ENCODE results near the gene SARDH. TPM values are rescaled to one million over a fixed set of nuclear protein-coding genes. Genes with fewer than 3 reads are reported as not detected.

The SARDH gene
- total RNA-seq, 4 donors from 2014 or later: 0.26 to 0.57 TPM; not detected in 2

DNA sequence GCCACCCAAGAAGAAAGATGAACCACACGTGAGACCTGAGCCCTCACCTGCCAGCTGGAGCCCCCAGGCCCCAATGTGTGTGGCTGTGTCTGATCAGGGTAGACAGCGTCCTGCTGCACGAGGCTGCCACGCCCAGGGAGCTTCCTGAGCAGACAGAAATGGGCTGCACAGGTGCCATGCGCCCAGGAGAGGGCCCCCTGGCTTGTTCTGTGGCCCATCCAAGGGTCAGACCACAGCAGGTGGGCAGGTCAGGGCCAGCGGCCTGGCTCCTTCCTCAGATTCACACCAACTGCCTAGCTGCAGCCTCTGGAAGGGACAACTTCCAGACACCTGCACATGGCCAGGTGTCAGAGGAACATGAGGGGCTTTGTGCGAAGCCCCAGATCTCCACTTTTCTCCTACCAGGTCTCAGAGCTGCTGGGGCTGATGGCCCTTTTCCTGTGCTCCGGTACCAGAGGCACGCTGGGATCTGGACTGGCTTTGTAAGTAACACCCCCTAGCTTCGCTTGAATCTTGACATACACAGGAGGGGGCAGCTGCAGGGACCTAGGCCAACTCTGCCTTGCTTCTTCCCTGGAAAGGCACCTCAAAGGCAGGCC is 10.8 kb downstream of the SARDH start:
- H3K4me3 ChIP-seq: no peak overlapping the region
- no peak for TF ChIP-seq POLR2A (IDR thresholded peaks at IDR 0.05)
- TF ChIP-seq, protein P1, sequence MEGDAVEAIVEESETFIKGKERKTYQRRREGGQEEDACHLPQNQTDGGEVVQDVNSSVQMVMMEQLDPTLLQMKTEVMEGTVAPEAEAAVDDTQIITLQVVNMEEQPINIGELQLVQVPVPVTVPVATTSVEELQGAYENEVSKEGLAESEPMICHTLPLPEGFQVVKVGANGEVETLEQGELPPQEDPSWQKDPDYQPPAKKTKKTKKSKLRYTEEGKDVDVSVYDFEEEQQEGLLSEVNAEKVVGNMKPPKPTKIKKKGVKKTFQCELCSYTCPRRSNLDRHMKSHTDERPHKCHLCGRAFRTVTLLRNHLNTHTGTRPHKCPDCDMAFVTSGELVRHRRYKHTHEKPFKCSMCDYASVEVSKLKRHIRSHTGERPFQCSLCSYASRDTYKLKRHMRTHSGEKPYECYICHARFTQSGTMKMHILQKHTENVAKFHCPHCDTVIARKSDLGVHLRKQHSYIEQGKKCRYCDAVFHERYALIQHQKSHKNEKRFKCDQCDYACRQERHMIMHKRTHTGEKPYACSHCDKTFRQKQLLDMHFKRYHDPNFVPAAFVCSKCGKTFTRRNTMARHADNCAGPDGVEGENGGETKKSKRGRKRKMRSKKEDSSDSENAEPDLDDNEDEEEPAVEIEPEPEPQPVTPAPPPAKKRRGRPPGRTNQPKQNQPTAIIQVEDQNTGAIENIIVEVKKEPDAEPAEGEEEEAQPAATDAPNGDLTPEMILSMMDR (IDR thresholded peaks at IDR 0.05): no peak
- WGBS, 2 donors: 62 to 80% methylated on average over 1 to 5 of the region's 10 CpGs
- H3K27ac ChIP-seq: no peak overlapping the region
- H3K36me3 ChIP-seq: no peaks in the 10 kb centered on the region
- DNase-seq: no peak
- intact Hi-C loops (cut with DNase I): no loop called here
- H3K4me1 ChIP-seq: no peaks in the 10 kb centered on the region
- peaks cover 0 to 48% (median 0%) of the 10 kb centered on the region in 4 donors for H3K27me3 ChIP-seq
- H3K9me3 ChIP-seq: no peaks in the 10 kb centered on the region

DNA sequence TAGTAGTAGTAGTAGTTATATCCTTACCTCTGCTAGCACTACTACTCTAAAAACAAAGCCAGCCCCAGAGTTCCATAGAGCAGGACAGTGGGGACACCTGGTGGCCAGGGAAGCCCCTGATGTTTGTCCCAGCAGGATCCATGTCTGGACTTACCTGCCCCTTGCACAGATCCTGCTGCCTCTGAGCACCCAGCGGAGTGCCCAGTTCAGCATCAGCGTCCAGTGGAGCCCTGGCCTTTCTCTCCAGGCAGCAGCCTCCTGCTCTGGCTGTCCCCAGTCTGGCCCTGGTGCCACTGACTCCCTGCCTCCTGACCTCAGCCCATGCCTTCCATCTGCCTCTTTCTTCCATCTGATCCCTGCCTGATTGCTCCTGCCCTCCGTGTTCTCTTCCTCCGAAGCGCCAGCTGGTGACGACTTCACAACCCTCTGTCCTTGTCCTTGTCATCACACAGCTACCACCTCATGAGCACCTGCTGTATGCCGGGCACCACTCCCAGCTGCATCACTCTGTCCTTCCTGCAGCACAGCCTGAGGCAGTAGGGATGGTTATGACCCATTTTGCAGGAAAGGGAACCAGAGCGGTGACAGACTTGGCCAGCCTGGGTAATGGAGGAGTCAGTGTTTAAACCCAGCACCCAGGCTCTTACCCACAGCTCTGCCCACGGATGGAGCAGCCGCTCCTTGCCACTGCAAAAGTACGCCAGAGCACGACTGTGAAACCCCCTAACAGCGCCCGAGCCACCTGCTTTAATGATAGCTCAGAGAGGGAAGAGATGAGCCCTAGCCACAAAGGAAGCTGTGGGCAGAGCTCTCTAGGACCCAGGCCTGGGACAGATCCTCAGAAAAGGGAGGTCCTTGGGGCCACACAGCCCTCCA is 11.5 kb downstream of the SARDH start:
- DNase-seq: no peak
- 62 to 66% methylated on average over 7 to 13 of the region's 14 CpGs for WGBS, 2 donors
- Histone ChIP-seq H3K36me3 (no peaks in the 10 kb centered on the region), H3K4me3 (no peak overlapping the region), H3K27me3 (peaks cover 0 to 48% (median 0%) of the 10 kb centered on the region in 4 donors), H3K9me3 (no peaks in the 10 kb centered on the region), H3K27ac (no peak overlapping the region), H3K4me1 (no peaks in the 10 kb centered on the region)
- intact Hi-C loops (cut with DNase I): no loop called here
- no peak for TF ChIP-seq POLR2A (IDR thresholded peaks at IDR 0.05)
- TF ChIP-seq, protein P1 (IDR thresholded peaks at IDR 0.05): peak in 5 of 6 experiments; percentile 18 to 49 (median 37)

DNA sequence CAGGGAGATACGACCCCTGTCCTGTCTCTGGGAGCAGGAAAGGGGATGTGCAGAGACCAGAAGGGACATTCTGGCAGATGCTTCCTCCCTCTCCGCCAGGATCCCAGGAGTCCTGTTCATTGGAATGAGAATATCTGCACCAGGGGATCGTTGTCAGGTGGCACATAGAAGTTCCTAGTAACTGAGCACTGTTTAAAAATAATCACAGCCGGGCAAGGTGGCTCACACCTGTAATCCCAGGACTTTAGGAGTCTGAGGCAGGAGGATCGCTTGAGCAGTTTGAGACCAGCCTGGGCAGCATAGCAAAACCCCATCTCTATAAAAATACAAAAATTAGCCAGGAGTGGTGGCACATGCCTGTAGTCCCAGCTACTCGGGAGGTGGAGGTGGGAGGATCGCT is 12.3 kb downstream of the SARDH start:
- Histone ChIP-seq H3K27ac (no peak overlapping the region), H3K4me3 (no peak overlapping the region), H3K36me3 (no peaks in the 10 kb centered on the region), H3K4me1 (no peaks in the 10 kb centered on the region), H3K27me3 (peaks cover 0 to 48% (median 0%) of the 10 kb centered on the region in 4 donors), H3K9me3 (no peaks in the 10 kb centered on the region)
- TF ChIP-seq POLR2A (IDR thresholded peaks at IDR 0.05): no peak
- 67 to 87% methylated on average over 5 to 6 of the region's 7 CpGs for WGBS, 2 donors
- no peak for DNase-seq
- intact Hi-C loops (cut with DNase I): no loop called here

DNA sequence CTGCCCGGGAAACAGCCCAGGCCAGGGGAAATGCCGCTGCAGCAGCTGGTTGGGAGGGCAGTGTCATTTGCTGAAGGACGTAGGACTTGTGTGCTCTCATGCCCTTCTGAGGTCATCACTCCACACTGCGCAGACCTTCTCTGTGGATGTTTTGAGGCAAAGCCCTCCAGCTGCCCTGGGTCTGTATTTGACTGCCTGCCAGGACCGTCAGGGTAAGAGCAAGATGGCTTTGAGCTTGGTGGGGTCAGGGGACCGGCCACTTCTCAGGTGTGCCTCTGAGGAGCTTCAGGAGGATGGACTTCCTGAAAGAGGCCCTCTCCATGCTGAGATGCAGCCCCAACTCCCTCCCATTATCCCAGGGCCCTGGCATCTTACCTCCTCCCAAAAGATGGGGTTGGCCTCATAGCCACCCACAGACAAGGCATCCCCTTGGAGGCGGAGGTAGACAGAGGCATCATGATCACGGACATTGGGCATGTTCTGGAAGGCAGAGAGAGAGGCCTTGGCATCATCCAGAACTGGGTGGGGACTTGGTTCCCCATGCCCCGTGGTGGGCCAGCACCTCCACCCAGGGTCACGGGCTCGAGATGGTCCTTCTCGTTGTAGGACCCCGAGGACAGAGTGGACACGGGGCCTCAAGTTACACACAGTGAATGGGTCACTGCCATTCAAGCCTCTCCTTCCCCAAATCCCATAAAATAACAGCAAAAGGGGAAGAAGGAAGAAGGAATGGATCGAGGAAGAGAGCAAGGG is 19.4 kb downstream of the SARDH start:
- Histone ChIP-seq H3K4me3 (no peak overlapping the region), H3K27ac (no peak overlapping the region), H3K27me3 (peaks cover 0 to 32% (median 0%) of the 10 kb centered on the region in 4 donors), H3K4me1 (peaks cover 0 to 11% (median 0%) of the 10 kb centered on the region in 3 donors), H3K36me3 (no peaks in the 10 kb centered on the region), H3K9me3 (no peaks in the 10 kb centered on the region)
- no peak for TF ChIP-seq POLR2A (IDR thresholded peaks at IDR 0.05)
- TF ChIP-seq, protein P1 (IDR thresholded peaks at IDR 0.05): no peak
- WGBS, 2 donors: 86 to 100% methylated on average over 1 to 10 of the region's 15 CpGs
- intact Hi-C loops (cut with DNase I): no loop called here
- DNase-seq: no peak

DNA sequence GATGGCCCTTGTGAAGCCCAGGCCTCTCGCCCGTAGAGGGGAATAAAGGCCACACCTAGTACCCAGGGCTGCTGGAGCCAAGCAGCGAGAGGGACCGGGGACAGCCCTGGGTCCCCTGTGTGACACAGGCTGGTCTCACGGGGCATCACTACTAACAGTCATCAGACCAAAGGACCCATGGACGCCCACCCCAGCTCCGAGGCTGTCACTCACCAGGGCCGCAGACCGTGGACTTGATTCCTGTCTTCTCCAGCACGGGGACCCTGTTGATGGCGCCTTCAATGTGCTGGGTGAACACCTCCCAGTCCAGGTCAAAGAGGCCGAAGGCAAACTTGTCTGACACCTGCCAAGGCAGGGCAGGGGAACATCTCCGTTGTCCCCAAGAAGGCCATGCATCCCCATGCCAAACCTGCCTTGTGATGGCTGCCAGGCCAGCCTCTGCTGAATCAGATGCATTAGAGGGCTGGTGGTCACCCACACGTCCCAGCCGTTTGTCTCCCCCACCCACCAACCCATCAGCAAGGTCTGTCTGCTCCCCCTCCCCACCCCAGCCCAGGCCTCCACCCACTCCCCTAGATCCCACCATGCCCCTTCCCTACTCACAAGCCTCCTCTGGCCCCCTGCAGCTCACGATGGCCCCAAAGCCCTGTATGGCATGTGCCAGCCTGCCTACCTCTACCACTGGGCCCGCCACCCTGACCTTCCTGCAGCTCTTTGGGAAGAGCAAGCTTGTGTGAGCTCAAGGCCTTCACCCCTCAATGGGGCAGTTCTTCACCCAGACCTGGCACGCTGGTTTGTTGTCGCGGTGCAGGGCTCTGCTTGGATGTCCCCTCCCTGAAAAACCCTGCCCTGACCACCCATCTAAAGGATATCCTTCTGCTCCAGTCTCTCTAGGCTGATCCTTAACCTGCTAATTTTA is 20.8 kb downstream of the SARDH start:
- H3K4me1 ChIP-seq: peaks cover 0 to 11% (median 0%) of the 10 kb centered on the region in 3 donors
- no peak for DNase-seq
- peaks cover 0 to 42% (median 0%) of the 10 kb centered on the region in 4 donors for H3K27me3 ChIP-seq
- TF ChIP-seq POLR2A (IDR thresholded peaks at IDR 0.05): no peak
- TF ChIP-seq, protein P1 (IDR thresholded peaks at IDR 0.05): no peak
- WGBS, 2 donors: 84 to 88% methylated on average over 5 to 9 of the region's 20 CpGs
- no peaks in the 10 kb centered on the region for H3K9me3 ChIP-seq
- no peak overlapping the region for H3K4me3 ChIP-seq
- no peak overlapping the region for H3K27ac ChIP-seq
- no peaks in the 10 kb centered on the region for H3K36me3 ChIP-seq
- intact Hi-C loops (cut with DNase I): no loop called here

All from esophagus squamous epithelium (tissue), 5 donors.